ENCODE results near the gene DPH7. TPM values are rescaled to one million over a fixed set of nuclear protein-coding genes. Genes with fewer than 3 reads are reported as not detected.

Gene DPH7
- total and polyA plus RNA-seq, 2 of the 8 experiments (the other 6 are each of a cell fraction or from before 2014, with no cell fraction given), result 44.6 to 45.5 TPM

DNA sequence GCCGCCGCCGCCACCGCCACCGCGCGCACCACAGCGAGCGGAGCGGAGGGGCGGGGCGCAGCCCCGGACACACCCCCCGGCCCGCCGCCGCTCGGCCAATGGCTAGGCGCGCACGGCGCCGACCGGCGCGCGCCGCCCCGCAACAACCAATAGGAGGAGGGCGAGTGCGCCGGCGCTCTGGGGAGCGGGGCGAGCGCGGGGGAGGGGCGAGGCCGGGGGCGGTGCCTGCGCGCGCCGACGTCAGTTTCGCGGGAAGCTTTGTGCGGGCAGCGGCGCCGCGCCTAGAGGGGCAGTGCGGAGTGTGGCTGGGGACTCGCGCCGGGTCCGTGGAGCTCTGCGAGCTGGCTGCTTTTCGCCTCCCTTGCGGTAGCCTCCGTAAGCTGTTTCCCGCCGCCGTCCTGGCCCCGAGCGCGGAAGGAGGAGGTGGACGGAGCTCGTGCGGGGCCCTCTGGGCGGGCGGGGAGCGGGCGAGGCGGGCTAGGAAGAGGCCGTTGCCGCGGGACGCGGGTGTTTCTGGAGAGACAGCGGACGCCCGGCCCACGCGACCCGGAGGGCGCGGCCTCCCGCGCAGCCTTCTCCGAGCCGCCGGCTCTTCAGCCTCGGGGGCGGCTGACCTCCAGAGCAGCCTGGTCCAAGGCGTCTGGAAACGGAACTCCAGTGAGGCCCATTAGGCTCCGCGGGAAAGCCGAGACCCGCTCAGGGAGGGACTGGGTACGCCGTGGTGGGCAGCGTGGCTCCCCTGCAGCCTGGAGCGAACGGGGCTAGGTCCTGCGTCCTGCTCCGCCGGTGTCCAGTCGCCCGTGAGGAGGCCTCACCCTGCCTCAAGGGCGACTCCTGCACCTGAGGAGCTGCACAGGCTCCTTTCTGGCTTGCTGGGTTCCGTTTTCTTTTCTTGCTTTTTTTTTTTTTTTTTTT, 12.0 kb upstream of the DPH7 start, which contains the start of gene ZMYND19 (continued):
- TF ChIP-seq, protein P1, sequence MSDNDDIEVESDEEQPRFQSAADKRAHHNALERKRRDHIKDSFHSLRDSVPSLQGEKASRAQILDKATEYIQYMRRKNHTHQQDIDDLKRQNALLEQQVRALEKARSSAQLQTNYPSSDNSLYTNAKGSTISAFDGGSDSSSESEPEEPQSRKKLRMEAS (IDR thresholded peaks at IDR 0.05), result peak; percentile 56; the same call in 1 of the 2 replicates
- TF ChIP-seq NRF1 (IDR thresholded peaks at IDR 0.05; ENCODE audit: low read depth, low read length) (peak; percentile 35; the same call in 1 of the 2 replicates), SP4 (IDR thresholded peaks at IDR 0.05; ENCODE audit: low read length) (no peak)
